Mucosa of stomach (tissue), 1 donor: ENCODE measurements around the gene AKAP11.

Experiments
- H3K27me3 ChIP-seq: one replicate; pipeline ENCODE4 v1.7.0; 2013; ENCODE audit warnings: mild to moderate bottlenecking, low read length; ENCODE audit not compliant: control insufficient read depth, insufficient read depth
- H3K36me3 ChIP-seq: one replicate; pipeline ENCODE4 v1.7.0; 2013; ENCODE audit warnings: low read length; ENCODE audit not compliant: control insufficient read depth, insufficient read depth
- H3K4me1 ChIP-seq: one replicate; pipeline ENCODE4 v1.7.0; 2013; ENCODE audit warnings: mild to moderate bottlenecking, low read length; ENCODE audit not compliant: control insufficient read depth, insufficient read depth
- H3K4me3 ChIP-seq: one replicate; pipeline ENCODE4 v1.7.0; 2013; ENCODE audit warnings: low read length
- H3K9ac ChIP-seq: one replicate; pipeline ENCODE4 v1.7.0; 2013; ENCODE audit warnings: mild to moderate bottlenecking, low read length, moderate library complexity
- H3K9me3 ChIP-seq: one replicate; pipeline ENCODE4 v1.7.0; 2013; ENCODE audit warnings: mild to moderate bottlenecking, low read length, moderate library complexity; ENCODE audit not compliant: control insufficient read depth
- donor health status: Pancreatic carcinoma.

The AKAP11 gene

GRCh38 chr13:42318570-42318969 is 46.6 kb downstream of the AKAP11 start:
- Histone ChIP-seq H3K9ac (no peak overlapping the region), H3K4me1 (no peaks in the 10 kb centered on the region), H3K4me3 (no peak overlapping the region), H3K9me3 (no peaks in the 10 kb centered on the region), H3K36me3 (no peaks in the 10 kb centered on the region), H3K27me3 (no peaks in the 10 kb centered on the region)

GRCh38 chr13:42320375-42320787 is 48.4 kb downstream of the AKAP11 start:
- Histone ChIP-seq H3K27me3 (no peaks in the 10 kb centered on the region), H3K36me3 (no peaks in the 10 kb centered on the region), H3K4me1 (no peaks in the 10 kb centered on the region), H3K9ac (no peak overlapping the region), H3K9me3 (no peaks in the 10 kb centered on the region), H3K4me3 (no peak overlapping the region)

GRCh38 chr13:42322806-42323205 is 50.9 kb downstream of the AKAP11 start:
- Histone ChIP-seq H3K4me3 (no peak overlapping the region), H3K27me3 (no peaks in the 10 kb centered on the region), H3K9me3 (no peaks in the 10 kb centered on the region), H3K4me1 (no peaks in the 10 kb centered on the region), H3K36me3 (no peaks in the 10 kb centered on the region), H3K9ac (no peak overlapping the region)

GRCh38 chr13:42324704-42325103 is 52.8 kb downstream of the AKAP11 start:
- H3K9ac ChIP-seq = no peak overlapping the region
- no peaks in the 10 kb centered on the region for H3K4me1 ChIP-seq
- H3K36me3 ChIP-seq = no peaks in the 10 kb centered on the region
- H3K27me3 ChIP-seq = no peaks in the 10 kb centered on the region
- no peaks in the 10 kb centered on the region for H3K9me3 ChIP-seq
- no peak overlapping the region for H3K4me3 ChIP-seq

GRCh38 chr13:42327725-42328124 is 55.8 kb downstream of the AKAP11 start:
- no peaks in the 10 kb centered on the region for H3K36me3 ChIP-seq
- no peaks in the 10 kb centered on the region for H3K4me1 ChIP-seq
- no peak overlapping the region for H3K9ac ChIP-seq
- no peaks in the 10 kb centered on the region for H3K27me3 ChIP-seq
- H3K9me3 ChIP-seq = no peaks in the 10 kb centered on the region
- no peak overlapping the region for H3K4me3 ChIP-seq

DNA sequence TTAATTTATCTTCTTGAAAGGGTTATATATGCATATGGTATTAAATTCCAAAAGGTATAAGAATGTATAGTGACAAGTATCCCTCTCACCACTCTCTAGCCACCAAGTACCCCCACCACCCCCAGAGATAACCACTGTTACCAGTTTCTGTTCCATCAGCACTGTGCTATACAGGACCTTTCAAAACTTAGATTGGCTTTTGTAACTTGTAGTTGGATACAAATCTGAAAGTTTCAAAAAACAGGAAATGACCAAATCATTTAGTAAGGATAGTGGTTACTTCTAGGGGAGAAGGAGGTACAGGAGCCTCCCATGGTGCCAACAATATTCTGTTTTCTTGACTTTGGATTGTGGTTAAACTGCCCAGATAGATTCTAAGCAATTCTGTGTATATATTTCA is 56.7 kb downstream of the AKAP11 start:
- Histone ChIP-seq H3K9ac (no peak overlapping the region), H3K9me3 (no peaks in the 10 kb centered on the region), H3K27me3 (no peaks in the 10 kb centered on the region), H3K36me3 (no peaks in the 10 kb centered on the region), H3K4me3 (no peak overlapping the region), H3K4me1 (no peaks in the 10 kb centered on the region)

GRCh38 chr13:42329239-42329638 is 57.3 kb downstream of the AKAP11 start:
- no peak overlapping the region for H3K4me3 ChIP-seq
- no peaks in the 10 kb centered on the region for H3K9me3 ChIP-seq
- no peaks in the 10 kb centered on the region for H3K27me3 ChIP-seq
- H3K9ac ChIP-seq = no peak overlapping the region
- no peaks in the 10 kb centered on the region for H3K4me1 ChIP-seq
- no peaks in the 10 kb centered on the region for H3K36me3 ChIP-seq

GRCh38 chr13:42331009-42331408 is 59.1 kb downstream of the AKAP11 start:
- Histone ChIP-seq H3K27me3 (no peaks in the 10 kb centered on the region), H3K9ac (no peak overlapping the region), H3K36me3 (no peaks in the 10 kb centered on the region), H3K4me1 (no peaks in the 10 kb centered on the region), H3K9me3 (no peaks in the 10 kb centered on the region), H3K4me3 (no peak overlapping the region)

DNA sequence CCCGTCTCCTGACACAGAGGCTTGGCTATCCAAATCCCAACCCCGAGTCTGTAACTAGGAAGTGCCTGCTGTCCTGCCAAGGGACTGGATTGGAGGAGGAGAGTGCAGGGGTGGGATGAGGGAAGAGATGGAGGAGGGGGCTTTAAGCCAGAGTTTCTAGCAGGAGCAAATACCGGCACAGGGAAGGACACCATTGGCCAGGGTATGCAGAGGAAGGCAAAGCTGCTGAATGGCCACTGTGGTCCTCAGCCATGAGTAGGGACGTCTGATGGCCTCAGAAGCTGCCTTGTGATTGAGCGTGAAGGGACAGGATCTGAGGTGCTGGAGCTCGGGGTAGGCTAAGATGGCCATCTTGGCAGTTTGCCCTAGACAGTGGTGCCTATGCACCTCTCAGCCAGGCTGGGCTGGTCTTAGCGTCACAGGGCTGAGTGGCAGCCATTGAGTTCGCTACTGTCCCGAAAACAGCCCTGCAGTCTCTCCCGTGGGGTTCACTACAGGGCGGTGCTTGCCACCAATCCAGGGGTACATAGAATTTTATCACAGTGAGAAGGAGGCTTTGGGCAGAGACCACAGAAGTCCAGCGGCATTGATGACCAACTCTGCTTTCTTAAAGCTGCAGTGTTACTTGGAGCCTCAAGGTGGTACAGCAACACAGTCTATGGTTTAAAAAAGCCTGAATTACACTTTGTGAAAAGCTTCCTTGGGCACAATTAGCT is 61.8 kb downstream of the AKAP11 start:
- Histone ChIP-seq H3K9me3 (no peaks in the 10 kb centered on the region), H3K4me3 (no peak overlapping the region), H3K36me3 (no peaks in the 10 kb centered on the region), H3K4me1 (no peaks in the 10 kb centered on the region), H3K9ac (no peak overlapping the region), H3K27me3 (no peaks in the 10 kb centered on the region)

DNA sequence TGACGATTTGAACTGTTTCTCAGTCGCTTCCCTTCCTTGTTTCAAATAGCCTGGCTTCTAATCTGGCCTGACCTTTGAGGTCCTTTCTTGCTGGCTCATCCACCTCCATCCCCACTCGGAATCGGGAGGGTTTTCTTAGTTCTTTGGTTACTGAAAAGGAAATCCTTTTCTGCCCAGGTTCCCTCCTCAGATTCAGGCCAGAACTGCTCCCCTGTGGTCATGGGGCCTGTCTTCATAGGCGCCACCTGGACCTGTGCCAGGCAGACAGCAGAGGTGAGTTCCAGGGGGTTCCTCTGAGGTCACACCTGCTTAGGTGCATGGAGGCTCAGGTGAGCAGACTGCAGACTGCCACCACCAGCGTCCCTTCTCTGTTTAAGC is 62.4 kb downstream of the AKAP11 start:
- H3K9ac ChIP-seq = no peak overlapping the region
- H3K4me1 ChIP-seq = no peaks in the 10 kb centered on the region
- H3K36me3 ChIP-seq = no peaks in the 10 kb centered on the region
- no peaks in the 10 kb centered on the region for H3K27me3 ChIP-seq
- H3K4me3 ChIP-seq = no peak overlapping the region
- H3K9me3 ChIP-seq = no peaks in the 10 kb centered on the region

GRCh38 chr13:42337808-42338600 is 66.1 kb downstream of the AKAP11 start:
- no peaks in the 10 kb centered on the region for H3K27me3 ChIP-seq
- H3K4me3 ChIP-seq = no peak overlapping the region
- H3K4me1 ChIP-seq = no peaks in the 10 kb centered on the region
- no peak overlapping the region for H3K9ac ChIP-seq
- no peaks in the 10 kb centered on the region for H3K9me3 ChIP-seq
- H3K36me3 ChIP-seq = no peaks in the 10 kb centered on the region

- H3K4me1 ChIP-seq = no peaks in the 10 kb centered on the region
- no peaks in the 10 kb centered on the region for H3K36me3 ChIP-seq
- no peaks in the 10 kb centered on the region for H3K27me3 ChIP-seq
- H3K9ac ChIP-seq = no peak overlapping the region
- no peak overlapping the region for H3K4me3 ChIP-seq
- no peaks in the 10 kb centered on the region for H3K9me3 ChIP-seq
Observed at GRCh38 chr13:42345367-42345766, 73.4 kb downstream of the AKAP11 start.
